Nephron (organoid): ENCODE data around the gene OR2G6.
"Not testable (repeated sequence)": the region's sequence is repeated elsewhere in the genome, so short reads cannot be mapped to it uniquely, and the experiment has no call there.

Source experiments
- H3K27ac Mint-ChIP-seq, 3 experiments: 2 replicates each; pipeline ENCODE4 v1.8.0; 2020; ENCODE audit warnings: mixed read lengths in 3 of 3, mild to moderate bottlenecking in 2 of 3, moderate library complexity in 1 of 3
- H3K27me3 Mint-ChIP-seq: 2 replicates; pipeline ENCODE4 v1.8.0; 2021; ENCODE audit warnings: low read depth, mild to moderate bottlenecking, moderate library complexity, mixed read lengths
- H3K36me3 Mint-ChIP-seq: 2 replicates; pipeline ENCODE4 v1.8.0; 2020; ENCODE audit warnings: low read depth, mixed read lengths
- H3K4me1 Mint-ChIP-seq: 2 replicates; pipeline ENCODE4 v1.8.0; 2020; ENCODE audit warnings: mixed read lengths
- H3K4me3 Mint-ChIP-seq, 3 experiments: 2 replicates each; pipeline ENCODE4 v1.8.0; 2020; ENCODE audit warnings: mild to moderate bottlenecking in 3 of 3, mixed read lengths in 3 of 3, moderate library complexity in 2 of 3
- H3K9me3 Mint-ChIP-seq: 2 replicates; pipeline ENCODE4 v1.8.0; 2020; ENCODE audit warnings: mixed read lengths
- CTCF ChIP-seq, 3 experiments: fragments of 200-600 bp; sonication (generic); IDR thresholded peaks; one replicate each; pipeline ENCODE4 v1.5.0; 2021; ENCODE audit warnings: antibody characterized with exemption in 3 of 3; ENCODE audit not compliant: unreplicated experiment in 3 of 3

The OR2G6 gene

GRCh38 chr1:248521856-248522255 is 14.0 kb downstream of the OR2G6 start:
- H3K36me3 Mint-ChIP-seq: no peaks in the 10 kb centered on the region
- no peak overlapping the region for H3K27ac Mint-ChIP-seq
- peaks cover 40% of the 10 kb centered on the region for H3K9me3 Mint-ChIP-seq
- no peak for TF ChIP-seq CTCF (IDR thresholded peaks at IDR 0.05; ENCODE audit: unreplicated experiment in 3 of 3)
- H3K4me1 Mint-ChIP-seq: no peaks in the 10 kb centered on the region
- no peak overlapping the region for H3K4me3 Mint-ChIP-seq
- H3K27me3 Mint-ChIP-seq: no peaks in the 10 kb centered on the region

GRCh38 chr1:248537449-248537848 is 29.6 kb downstream of the OR2G6 start:
- H3K27me3 Mint-ChIP-seq, H3K27ac Mint-ChIP-seq, H3K4me3 Mint-ChIP-seq, H3K9me3 Mint-ChIP-seq, H3K4me1 Mint-ChIP-seq, H3K36me3 Mint-ChIP-seq: not testable (repeated sequence)

- not testable (repeated sequence) for H3K27me3 Mint-ChIP-seq, H3K4me1 Mint-ChIP-seq, H3K27ac Mint-ChIP-seq, H3K9me3 Mint-ChIP-seq, H3K36me3 Mint-ChIP-seq, H3K4me3 Mint-ChIP-seq
Observed at GRCh38 chr1:248547383-248547782, 39.5 kb downstream of the OR2G6 start.

GRCh38 chr1:248551027-248551426 is 43.2 kb downstream of the OR2G6 start:
- not testable (repeated sequence) for H3K36me3 Mint-ChIP-seq, H3K9me3 Mint-ChIP-seq, H3K27me3 Mint-ChIP-seq

GRCh38 chr1:248562672-248563071 is 54.8 kb downstream of the OR2G6 start, which contains the start of gene OR2T29:
TSS of gene OR2T29 (minus strand) at chr1:248562772. CDS start at chr1:248559491, 3,281 bp downstream.
- H3K4me3 Mint-ChIP-seq, H3K9me3 Mint-ChIP-seq, H3K27ac Mint-ChIP-seq, H3K4me1 Mint-ChIP-seq, H3K36me3 Mint-ChIP-seq, H3K27me3 Mint-ChIP-seq: not testable (repeated sequence)

More at GRCh38 chr1:248551027-248551426, 43.2 kb downstream of the OR2G6 start:
- not testable (repeated sequence) for H3K4me3 Mint-ChIP-seq, H3K27ac Mint-ChIP-seq, H3K4me1 Mint-ChIP-seq

DNA sequence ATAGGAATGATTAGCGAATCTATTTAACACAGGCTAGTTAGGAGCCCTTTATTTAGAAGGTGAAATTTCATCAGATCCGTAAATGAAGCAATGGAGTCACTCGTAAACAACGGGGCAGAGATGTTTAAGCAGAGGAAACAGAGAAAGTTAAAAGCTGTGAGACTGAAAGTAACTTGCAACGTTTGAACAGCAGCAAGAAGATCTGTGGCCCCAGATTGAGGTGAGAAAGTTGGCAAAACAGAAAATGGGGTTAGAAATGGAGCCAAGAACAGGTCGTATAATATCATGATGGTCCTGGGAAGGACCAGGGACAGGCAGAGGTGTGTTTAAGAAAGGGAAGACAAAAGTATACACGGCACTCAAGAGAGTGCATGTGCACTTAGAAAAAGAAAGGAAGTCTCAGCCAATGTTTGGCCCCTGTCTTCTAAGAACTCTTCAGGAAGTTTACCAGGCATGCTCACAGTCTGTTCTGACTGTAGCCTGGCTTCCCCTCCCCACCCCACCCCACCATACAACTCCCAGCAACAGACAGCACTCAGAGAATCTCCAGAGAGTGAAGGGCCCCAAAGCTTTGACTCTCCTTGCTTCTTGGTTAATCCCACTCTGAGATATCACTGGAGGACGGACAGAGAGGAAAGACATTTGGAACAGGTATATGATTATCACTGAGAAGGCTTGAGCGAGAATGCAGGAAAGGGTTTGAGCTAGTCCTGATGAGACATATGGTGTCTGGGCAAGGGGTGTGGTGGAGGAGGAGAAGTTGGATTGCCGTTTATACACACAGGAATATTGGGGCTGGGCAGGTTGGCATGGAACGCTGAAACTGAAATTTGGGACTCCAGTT is 57.9 kb downstream of the OR2G6 start:
- not testable (repeated sequence) for H3K4me3 Mint-ChIP-seq, H3K4me1 Mint-ChIP-seq, H3K27ac Mint-ChIP-seq, H3K36me3 Mint-ChIP-seq, H3K9me3 Mint-ChIP-seq, H3K27me3 Mint-ChIP-seq

GRCh38 chr1:248569049-248569448 is 61.2 kb downstream of the OR2G6 start:
- H3K4me3 Mint-ChIP-seq, H3K27ac Mint-ChIP-seq, H3K27me3 Mint-ChIP-seq, H3K4me1 Mint-ChIP-seq, H3K36me3 Mint-ChIP-seq: not testable (repeated sequence)
- H3K9me3 Mint-ChIP-seq: peaks cover 12% of the 10 kb centered on the region

DNA sequence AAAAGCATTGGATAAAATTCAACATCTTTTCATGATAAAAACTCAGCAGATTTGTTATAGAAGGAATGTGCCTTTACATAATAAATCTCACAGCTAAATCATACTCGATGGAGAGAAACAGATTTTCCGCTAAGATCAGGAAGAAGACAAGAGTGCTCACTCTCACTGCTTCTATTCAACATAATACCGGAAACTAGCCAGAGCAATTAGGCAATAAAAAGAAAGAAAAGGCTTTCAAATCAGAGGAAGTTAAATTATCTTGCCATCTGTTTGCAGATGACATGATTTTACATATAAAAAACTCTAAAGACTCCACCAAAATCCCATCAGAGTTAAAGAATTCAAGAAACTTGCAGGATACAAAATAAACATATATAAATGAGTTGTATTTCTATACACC is 62.9 kb downstream of the OR2G6 start:
- H3K36me3 Mint-ChIP-seq, H3K4me3 Mint-ChIP-seq, H3K27me3 Mint-ChIP-seq, H3K4me1 Mint-ChIP-seq, H3K27ac Mint-ChIP-seq: not testable (repeated sequence)
- peaks cover 12% of the 10 kb centered on the region for H3K9me3 Mint-ChIP-seq

- H3K27ac Mint-ChIP-seq, H3K36me3 Mint-ChIP-seq, H3K27me3 Mint-ChIP-seq, H3K9me3 Mint-ChIP-seq, H3K4me1 Mint-ChIP-seq, H3K4me3 Mint-ChIP-seq: not testable (repeated sequence)
Observed at GRCh38 chr1:248572049-248572448, 64.2 kb downstream of the OR2G6 start.

DNA sequence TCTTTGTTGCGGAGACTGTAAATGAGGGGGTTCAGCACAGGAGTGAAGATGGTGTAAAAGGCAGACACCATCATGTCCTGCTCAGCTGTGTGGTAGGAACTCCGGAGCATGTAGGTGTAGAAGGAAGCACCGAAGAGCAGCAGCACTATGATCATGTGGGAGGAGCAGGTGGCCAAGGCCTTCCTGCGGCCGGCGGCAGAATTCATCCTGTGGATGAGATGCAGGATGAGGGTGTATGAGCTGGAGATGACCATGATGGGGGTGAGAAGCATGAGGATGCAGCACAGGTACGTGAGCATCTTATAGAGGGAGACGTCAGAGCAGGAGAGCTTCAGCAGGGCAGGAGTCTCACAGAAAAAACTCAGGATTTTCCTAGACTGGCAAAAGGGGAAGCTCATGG is 66.0 kb downstream of the OR2G6 start:
- H3K4me3 Mint-ChIP-seq, H3K27ac Mint-ChIP-seq, H3K36me3 Mint-ChIP-seq, H3K4me1 Mint-ChIP-seq, H3K27me3 Mint-ChIP-seq: not testable (repeated sequence)
- H3K9me3 Mint-ChIP-seq: peaks cover 15% of the 10 kb centered on the region

GRCh38 chr1:248574657-248575056 is 66.8 kb downstream of the OR2G6 start, which contains the start of gene OR2T34:
TSS of gene OR2T34 (minus strand) at chr1:248574757. CDS start at chr1:248574757, 0 bp downstream.
- H3K27me3 Mint-ChIP-seq, H3K27ac Mint-ChIP-seq, H3K4me1 Mint-ChIP-seq, H3K4me3 Mint-ChIP-seq, H3K36me3 Mint-ChIP-seq: not testable (repeated sequence)
- H3K9me3 Mint-ChIP-seq: peaks cover 19% of the 10 kb centered on the region
